HTERT RPE-1 (cell line): ENCODE measurements around the gene ZNF677.
"Not testable (repeated sequence)": the region's sequence is repeated elsewhere in the genome, so short reads cannot be mapped to it uniquely, and the experiment has no call there.

Source experiments
- in situ Hi-C: fragments of 300-500 bp; cut with MboI; formaldehyde crosslinking; loops from 4 replicates; pipeline ENCODE4 v1.14.3; 2020; ENCODE audit warnings: low sequenced_read_pairs

Gene ZNF677

DNA sequence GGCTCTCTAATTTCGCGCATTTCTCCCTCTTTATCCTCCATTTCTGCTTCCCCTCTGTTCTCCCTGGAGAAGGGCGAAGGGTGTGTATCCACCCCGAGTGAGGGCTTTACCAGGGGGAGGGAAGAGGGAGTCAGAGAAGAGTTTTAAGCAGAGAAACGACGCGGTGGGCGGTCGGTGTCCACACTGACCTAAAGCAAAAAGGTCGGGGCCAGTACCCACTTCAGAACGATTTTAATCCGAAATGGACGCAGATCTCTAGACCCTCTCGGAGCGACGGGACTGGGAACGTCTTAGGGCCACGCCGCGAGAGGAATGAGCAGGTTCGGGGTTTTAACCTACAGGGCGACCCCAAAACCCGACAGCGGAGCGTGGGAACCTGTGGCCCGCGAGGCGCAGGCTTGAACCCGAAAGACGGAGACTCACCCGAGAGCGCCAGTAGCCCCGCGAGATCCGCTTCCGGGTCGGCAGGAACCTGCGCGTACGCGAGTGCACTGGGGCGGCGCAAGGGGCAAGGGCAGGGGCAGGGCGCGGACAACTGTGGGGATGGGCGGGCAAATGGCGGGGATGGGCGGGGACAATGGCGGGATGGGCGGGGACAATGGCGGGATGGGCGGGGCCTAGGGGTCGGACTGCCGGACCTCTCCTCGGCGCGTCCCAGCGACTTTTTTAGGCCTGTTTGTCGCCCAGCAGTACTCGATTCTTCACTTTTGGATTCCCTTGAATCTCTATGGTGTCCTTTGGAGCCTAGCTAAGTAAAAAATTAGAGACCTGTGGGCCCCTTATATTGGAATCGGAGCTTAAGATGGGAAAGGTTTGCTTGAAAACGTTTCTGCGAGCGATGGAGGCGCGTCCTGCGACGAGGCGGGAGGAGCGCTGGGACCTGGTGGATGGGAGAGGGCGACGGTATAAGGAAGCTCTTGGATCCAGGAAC, at the start of gene ZNF677:
Gene ZNF677 (minus strand): TSS at position 463 of the 931 bp plus-strand sequence. CDS start 3,323 bp downstream, outside the sequence.
- in situ Hi-C loops: no loop called here

DNA sequence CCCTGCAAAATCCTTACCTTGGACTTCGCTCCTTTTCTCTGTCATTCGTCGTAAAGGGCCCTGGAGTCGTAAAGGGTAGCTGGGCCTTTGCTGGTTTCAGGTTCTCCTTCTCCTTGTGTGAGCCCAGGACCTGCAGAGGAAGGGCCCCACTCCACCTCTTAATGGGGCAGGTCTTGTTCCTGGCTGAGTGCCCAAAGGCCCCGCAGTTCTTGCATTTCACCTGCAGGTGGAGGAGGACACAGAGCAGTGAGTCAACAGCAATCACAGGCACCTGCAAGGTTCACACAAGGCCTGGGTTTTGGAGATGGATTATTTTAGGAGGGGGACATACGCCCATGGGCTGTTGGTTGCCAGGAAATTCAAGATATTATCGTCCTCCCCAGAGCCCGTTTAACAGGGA, 46.7 kb upstream of the ZNF677 start:
- in situ Hi-C loops: not testable (repeated sequence)

DNA sequence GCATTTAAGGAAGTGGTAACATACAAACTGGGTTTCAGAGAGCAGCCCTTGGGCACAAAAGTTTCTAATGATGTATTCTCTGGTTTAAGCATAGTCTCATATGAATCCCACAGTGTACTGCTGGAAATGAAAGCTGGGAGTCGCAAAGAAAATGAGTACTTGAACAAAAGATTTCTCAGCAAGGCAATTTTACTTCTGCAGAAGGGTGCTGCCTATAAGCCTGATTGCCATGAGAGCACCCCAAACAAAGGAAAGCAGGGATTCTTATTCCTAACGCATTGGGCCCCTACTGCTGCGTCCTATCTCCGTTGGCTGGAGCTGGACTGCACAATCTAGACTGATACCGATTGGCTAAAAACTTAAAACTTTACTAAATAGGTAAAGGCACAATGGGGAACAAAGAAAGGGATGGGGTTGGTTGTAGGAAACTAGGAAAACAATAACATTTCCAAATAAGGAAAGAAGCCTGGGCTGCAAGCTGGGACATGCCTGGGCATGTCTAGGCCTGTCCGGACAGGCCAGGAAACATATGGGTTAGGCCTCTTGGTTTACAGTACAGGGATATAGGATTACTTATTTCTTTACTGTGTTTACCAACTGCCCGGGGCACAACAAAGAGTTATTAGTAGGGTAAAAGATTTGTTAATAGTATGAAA, 40.2 kb upstream of the ZNF677 start:
- in situ Hi-C loops: no loop called here

GRCh38 chr19:53290758-53291549, 36.3 kb upstream of the ZNF677 start:
- in situ Hi-C loops: no loop called here

DNA sequence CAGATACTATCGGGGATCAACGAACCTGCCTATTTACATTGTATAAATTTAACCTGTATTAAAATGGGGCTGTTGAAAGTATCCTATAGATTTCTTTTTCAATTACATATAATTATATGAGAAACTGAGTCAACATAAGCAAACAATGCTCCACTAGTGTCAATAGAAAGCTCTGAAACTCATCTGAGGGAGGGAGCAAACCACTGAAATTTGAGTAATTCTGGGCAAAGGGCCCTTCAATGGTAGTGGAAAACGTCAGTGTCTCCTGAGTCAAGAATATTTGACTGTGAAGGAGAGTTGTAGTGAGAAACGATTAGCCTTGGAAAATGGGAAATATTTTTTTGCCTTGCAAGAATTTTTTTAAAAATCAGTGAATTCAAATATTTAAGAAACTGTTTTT, 30.4 kb upstream of the ZNF677 start:
- in situ Hi-C loops: no loop called here

GRCh38 chr19:53281947-53282346, 27.3 kb upstream of the ZNF677 start:
- in situ Hi-C loops: not testable (repeated sequence)

GRCh38 chr19:53275480-53275879, 20.8 kb upstream of the ZNF677 start:
- in situ Hi-C loops: no loop called here

DNA sequence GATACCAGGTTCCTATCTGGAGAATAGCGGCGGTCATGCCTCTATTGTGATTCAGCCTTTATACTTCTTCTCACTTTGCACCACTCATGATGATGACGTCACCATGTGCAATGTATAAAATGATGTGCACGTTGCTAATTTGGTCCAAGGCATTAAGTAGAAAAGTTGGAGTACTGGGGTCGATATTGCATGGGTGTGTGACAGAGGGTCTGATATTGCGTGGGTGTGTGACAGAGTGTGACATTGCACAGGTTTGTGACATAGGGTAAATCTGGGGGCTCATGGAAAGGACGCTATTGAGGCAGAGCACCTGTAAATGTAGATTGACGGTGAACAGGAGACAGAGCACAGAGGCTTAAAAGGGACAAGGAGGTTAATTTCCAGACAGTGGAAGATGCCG, 17.4 kb upstream of the ZNF677 start:
- in situ Hi-C loops: no loop called here

DNA sequence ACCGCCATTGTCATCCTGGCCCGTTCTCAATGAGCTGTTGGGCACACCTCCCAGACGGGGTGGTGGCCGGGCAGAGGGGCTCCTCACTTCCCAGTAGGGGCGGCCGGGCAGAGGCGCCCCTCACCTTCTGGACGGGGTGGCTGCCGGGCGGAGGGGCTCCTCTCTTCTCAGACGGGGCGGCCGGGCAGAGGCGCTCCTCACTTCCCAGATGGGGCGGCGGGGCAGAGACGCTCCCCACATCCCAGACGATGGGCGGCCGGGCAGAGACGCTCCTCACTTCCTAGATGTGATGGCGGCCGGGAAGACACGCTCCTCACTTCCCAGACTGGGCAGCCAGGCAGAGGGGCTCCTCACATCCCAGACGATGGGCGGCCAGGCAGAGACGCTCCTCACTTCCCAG, 15.2 kb upstream of the ZNF677 start:
- in situ Hi-C loops: not testable (repeated sequence)

GRCh38 chr19:53267623-53268022, 12.9 kb upstream of the ZNF677 start, which contains the start of gene VN1R4:
VN1R4 (minus strand) TSS chr19:53267723; CDS start chr19:53267665, 58 bp downstream.
- in situ Hi-C loops: not testable (repeated sequence)

GRCh38 chr19:53257715-53258342, 3.2 kb upstream of the ZNF677 start, which contains the start of gene VN1R2:
VN1R2 (plus strand) TSS chr19:53258292; CDS start chr19:53258376, 84 bp downstream.
- in situ Hi-C loops: not testable (repeated sequence)

DNA sequence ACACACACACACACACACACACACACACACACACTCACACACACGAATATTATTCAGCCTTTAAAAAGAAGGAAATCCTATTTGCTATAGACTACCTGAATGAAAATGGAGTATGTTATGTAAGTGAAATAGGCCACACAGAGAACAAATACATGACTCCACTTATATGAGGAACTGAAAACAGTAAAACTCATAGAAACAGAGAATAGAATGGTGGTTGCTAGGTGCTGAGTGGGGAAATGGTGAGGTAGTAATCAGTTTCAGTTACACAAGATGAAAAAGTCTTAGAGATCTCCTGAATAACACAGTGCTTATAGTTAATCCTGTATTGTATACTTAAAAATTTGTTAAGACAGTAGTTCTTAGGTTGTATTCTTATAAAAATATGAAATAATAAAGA, 8.2 kb downstream of the ZNF677 start:
- in situ Hi-C loops: no loop called here

GRCh38 chr19:53237114-53237777, 17.4 kb downstream of the ZNF677 start:
- in situ Hi-C loops: no loop called here

- in situ Hi-C loops: no loop called here
These were observed 30.1 kb downstream of the ZNF677 start for GRCh38 chr19:53224606-53225005.

GRCh38 chr19:53222716-53223115, 32.0 kb downstream of the ZNF677 start:
- in situ Hi-C loops: not testable (repeated sequence)

GRCh38 chr19:53212703-53213320, 41.9 kb downstream of the ZNF677 start:
- in situ Hi-C loops: no loop called here

DNA sequence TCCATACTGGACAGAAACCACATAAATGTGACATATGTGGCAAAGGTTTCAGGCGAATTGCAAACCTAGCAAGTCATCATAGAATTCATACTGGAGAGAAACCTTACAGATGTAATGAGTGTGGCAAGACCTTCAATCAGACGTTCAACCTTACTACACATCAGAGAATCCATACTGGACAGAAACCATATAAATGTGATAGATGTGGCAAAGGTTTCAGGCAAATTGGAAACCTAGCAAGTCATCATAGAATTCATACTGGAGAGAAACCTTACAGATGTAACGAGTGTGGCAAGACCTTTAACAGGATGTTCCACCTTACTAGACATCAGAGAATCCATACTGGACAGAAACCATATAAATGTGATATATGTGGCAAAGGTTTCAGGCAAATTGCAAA, 43.1 kb downstream of the ZNF677 start:
- in situ Hi-C loops: not testable (repeated sequence)

DNA sequence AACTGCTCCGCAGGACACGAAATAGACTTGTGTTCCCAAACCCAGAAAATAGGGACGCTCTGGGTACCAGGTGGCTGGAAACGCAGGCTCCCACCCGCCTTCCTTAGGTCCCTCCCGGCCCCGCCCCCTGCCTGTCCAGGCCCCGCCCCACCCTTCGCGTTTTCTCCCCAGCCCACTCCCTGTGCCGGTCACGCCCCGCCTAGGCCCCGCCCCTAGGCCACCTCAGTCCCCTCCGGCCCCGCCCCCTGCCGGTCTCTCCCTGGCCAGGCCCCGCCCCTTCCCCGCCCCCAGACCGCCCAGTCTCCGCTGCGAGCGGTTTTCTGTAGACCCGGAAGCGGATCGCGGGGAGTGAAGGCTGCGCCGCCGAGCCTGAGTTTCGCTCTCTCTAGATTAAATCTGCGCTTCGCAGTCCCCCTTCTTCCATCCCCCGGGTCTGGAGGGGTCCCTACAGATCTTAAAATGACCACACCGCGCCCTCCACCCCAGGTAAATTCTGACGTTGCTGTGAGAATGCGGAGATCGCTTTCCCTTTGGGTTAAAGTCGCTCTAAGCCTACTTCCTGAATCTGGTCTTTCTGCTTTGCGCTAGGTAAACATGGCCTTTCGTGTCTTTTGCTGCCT, 57.8 kb downstream of the ZNF677 start:
- in situ Hi-C loops: no loop called here

GRCh38 chr19:53195265-53195903, 59.3 kb downstream of the ZNF677 start:
- in situ Hi-C loops: no loop called here
